ENCODE data around the gene ZNF79. TPM values are rescaled to one million over a fixed set of nuclear protein-coding genes. Genes with fewer than 3 reads are reported as not detected.

ZNF79 gene
- total and polyA plus RNA-seq, 9 of the 15 experiments (the other 6 are each of a cell fraction or from before 2014, with no cell fraction given), result 0.62 to 7.0 (median 4.1) TPM

GRCh38 chr9:127396808-127397645 is 27.2 kb upstream of the ZNF79 start, which contains the start of gene SLC2A8 (continued):
- TF ChIP-seq, protein P1, sequence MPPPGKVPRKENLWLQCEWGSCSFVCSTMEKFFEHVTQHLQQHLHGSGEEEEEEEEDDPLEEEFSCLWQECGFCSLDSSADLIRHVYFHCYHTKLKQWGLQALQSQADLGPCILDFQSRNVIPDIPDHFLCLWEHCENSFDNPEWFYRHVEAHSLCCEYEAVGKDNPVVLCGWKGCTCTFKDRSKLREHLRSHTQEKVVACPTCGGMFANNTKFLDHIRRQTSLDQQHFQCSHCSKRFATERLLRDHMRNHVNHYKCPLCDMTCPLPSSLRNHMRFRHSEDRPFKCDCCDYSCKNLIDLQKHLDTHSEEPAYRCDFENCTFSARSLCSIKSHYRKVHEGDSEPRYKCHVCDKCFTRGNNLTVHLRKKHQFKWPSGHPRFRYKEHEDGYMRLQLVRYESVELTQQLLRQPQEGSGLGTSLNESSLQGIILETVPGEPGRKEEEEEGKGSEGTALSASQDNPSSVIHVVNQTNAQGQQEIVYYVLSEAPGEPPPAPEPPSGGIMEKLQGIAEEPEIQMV (tag; conservative IDR thresholded peaks at IDR 0.05; ENCODE audit: low read depth), result peak; percentile 92
- TF ChIP-seq HDAC8 (tag; IDR thresholded peaks at IDR 0.05), result peak; percentile 48; the same call in 1 of the 2 replicates
- peak; percentile 82 for TF ChIP-seq ZFX (CRISPR knock-in tag; IDR thresholded peaks at IDR 0.05)
- TF ChIP-seq SAFB2 (IDR thresholded peaks at IDR 0.05; ENCODE audit: borderline replicate concordance, low read depth, low read length, severe bottlenecking), result no peak
- no peak for TF ChIP-seq ZNF165 (CRISPR knock-in tag; IDR thresholded peaks at IDR 0.05; ENCODE audit: borderline replicate concordance)
- TF ChIP-seq, protein P2, sequence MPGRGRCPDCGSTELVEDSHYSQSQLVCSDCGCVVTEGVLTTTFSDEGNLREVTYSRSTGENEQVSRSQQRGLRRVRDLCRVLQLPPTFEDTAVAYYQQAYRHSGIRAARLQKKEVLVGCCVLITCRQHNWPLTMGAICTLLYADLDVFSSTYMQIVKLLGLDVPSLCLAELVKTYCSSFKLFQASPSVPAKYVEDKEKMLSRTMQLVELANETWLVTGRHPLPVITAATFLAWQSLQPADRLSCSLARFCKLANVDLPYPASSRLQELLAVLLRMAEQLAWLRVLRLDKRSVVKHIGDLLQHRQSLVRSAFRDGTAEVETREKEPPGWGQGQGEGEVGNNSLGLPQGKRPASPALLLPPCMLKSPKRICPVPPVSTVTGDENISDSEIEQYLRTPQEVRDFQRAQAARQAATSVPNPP (IDR thresholded peaks at IDR 0.05; ENCODE audit: borderline replicate concordance, insufficient read depth, insufficient read length), result no peak
- no peak for TF ChIP-seq FOSL1 (tag; conservative IDR thresholded peaks at IDR 0.05)
- no peak for TF ChIP-seq MECOM (CRISPR knock-in tag; IDR thresholded peaks at IDR 0.05)
- no peak for TF ChIP-seq MCM3 (IDR thresholded peaks at IDR 0.05)
- peak in 1 of 2 experiments; percentile 53; a peak in 1 of 4 replicates for TF ChIP-seq FOXA3 (CRISPR knock-in tag; conservative IDR thresholded peaks at IDR 0.05 in 1 of 2, IDR thresholded peaks at IDR 0.05 in 1 of 2)
- TF ChIP-seq KHSRP (IDR thresholded peaks at IDR 0.05), result no peak
- TF ChIP-seq CBX3 (IDR thresholded peaks at IDR 0.05; ENCODE audit: borderline replicate concordance in 1 of 2, low read length in 2 of 2), result 0 out of 3 replicates have a peak, but pooled peaks of 1 of the 2 experiments have one; percentile 4
- TF ChIP-seq USF2 (CRISPR knock-in tag; IDR thresholded peaks at IDR 0.05), result no peak
- TF ChIP-seq NFIX (CRISPR knock-in tag; IDR thresholded peaks at IDR 0.05; ENCODE audit: low read depth), result no peak
- no peak for TF ChIP-seq ZNF79 (CRISPR knock-in tag; IDR thresholded peaks at IDR 0.05; ENCODE audit: low read depth)
- TF ChIP-seq HCFC1 (IDR thresholded peaks at IDR 0.05; ENCODE audit: low read depth, low read length), result no peak
- no peak for TF ChIP-seq SRSF9 (IDR thresholded peaks at IDR 0.05; ENCODE audit: borderline replicate concordance, low read depth, low read length)
- peak; percentile 90; the same call in 1 of the 2 replicates for TF ChIP-seq FOXP1 (CRISPR knock-in tag; IDR thresholded peaks at IDR 0.05)
- no peak for TF ChIP-seq ZNF696 (CRISPR knock-in tag; conservative IDR thresholded peaks at IDR 0.05)
- TF ChIP-seq CXXC5 (CRISPR knock-in tag; IDR thresholded peaks at IDR 0.05), result peak; percentile 83
